Neural cell (in vitro differentiated cells): ENCODE results near the gene WDR93.

ENCODE experiments used
- RAD21 ChIP-seq: fragments of 450-650 bp; conservative IDR thresholded peaks from 2 replicates; pipeline ENCODE4 v1.6.1; 2014; ENCODE audit warnings: antibody characterized with exemption, mild to moderate bottlenecking, moderate library complexity
- TF ChIP-seq, protein P1 (sequence below): fragments of 450-650 bp; IDR thresholded peaks from 2 replicates; pipeline ENCODE4 v1.5.1; 2014; ENCODE audit warnings: antibody characterized with exemption, mild to moderate bottlenecking, moderate library complexity; ENCODE audit not compliant: poor library complexity, severe bottlenecking

- TF ChIP-seq RAD21 = no peak
- TF ChIP-seq, protein P1, sequence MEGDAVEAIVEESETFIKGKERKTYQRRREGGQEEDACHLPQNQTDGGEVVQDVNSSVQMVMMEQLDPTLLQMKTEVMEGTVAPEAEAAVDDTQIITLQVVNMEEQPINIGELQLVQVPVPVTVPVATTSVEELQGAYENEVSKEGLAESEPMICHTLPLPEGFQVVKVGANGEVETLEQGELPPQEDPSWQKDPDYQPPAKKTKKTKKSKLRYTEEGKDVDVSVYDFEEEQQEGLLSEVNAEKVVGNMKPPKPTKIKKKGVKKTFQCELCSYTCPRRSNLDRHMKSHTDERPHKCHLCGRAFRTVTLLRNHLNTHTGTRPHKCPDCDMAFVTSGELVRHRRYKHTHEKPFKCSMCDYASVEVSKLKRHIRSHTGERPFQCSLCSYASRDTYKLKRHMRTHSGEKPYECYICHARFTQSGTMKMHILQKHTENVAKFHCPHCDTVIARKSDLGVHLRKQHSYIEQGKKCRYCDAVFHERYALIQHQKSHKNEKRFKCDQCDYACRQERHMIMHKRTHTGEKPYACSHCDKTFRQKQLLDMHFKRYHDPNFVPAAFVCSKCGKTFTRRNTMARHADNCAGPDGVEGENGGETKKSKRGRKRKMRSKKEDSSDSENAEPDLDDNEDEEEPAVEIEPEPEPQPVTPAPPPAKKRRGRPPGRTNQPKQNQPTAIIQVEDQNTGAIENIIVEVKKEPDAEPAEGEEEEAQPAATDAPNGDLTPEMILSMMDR = no peak
These were observed 22.4 kb upstream of the WDR93 start for GRCh38 chr15:89668171-89668570.
